Stimulated activated memory B cell treated with anti-CD40 and anti-IgM and Interleukin-4, amounts not matched to agents 10 μg/mL and 1 μg/mL and 100 μg/mL, for 72 hours (primary cell): ENCODE measurements around the gene LHX6.

Experiments used
- ATAC-seq: fragments of 150-1000 bp; cut with Tn5 transposase; 2 replicates; pipeline ENCODE4 v1.10.0; 2021
- H3K27ac Mint-ChIP-seq: one replicate; pipeline ENCODE4 v1.8.0; 2022; ENCODE audit warnings: mild to moderate bottlenecking, mixed read lengths
- H3K27me3 Mint-ChIP-seq: one replicate; pipeline ENCODE4 v1.8.0; 2022; ENCODE audit warnings: mixed read lengths
- H3K36me3 Mint-ChIP-seq: one replicate; pipeline ENCODE4 v1.8.0; 2022; ENCODE audit warnings: mixed read lengths
- H3K4me1 Mint-ChIP-seq: one replicate; pipeline ENCODE4 v1.8.0; 2022; ENCODE audit warnings: mixed read lengths
- H3K4me3 Mint-ChIP-seq: one replicate; pipeline ENCODE4 v1.8.0; 2022; ENCODE audit warnings: mild to moderate bottlenecking, moderate library complexity, mixed read lengths
- H3K9me3 Mint-ChIP-seq: one replicate; pipeline ENCODE4 v1.8.0; 2022; ENCODE audit warnings: mixed read lengths

Gene LHX6

DNA sequence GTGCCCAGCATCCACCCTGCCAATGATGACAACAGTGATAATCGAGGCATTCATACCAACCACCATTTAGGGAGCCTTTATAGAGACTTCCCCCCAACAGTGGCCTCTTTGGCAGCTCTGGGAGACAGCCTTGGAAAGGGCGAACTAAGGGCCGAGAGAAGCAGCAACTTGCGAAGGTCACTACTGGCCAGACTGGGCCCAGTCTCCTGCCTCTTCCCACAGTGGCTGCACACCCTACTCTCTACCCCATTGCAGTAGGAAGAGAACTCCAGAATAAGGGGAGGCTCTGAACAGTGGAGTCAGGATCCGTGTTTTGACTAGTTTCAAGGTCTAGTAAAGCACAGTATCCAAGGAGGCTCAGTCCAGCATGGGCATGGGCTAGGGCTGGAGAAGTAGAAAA is 5.3 kb downstream of the LHX6 start:
- no peak overlapping the region for H3K27ac Mint-ChIP-seq
- H3K36me3 Mint-ChIP-seq: no peaks in the 10 kb centered on the region
- H3K4me1 Mint-ChIP-seq: peaks cover 28% of the 10 kb centered on the region
- H3K9me3 Mint-ChIP-seq: no peaks in the 10 kb centered on the region
- ATAC-seq: no peak
- peaks cover 82% of the 10 kb centered on the region for H3K27me3 Mint-ChIP-seq
- H3K4me3 Mint-ChIP-seq: no peak overlapping the region

DNA sequence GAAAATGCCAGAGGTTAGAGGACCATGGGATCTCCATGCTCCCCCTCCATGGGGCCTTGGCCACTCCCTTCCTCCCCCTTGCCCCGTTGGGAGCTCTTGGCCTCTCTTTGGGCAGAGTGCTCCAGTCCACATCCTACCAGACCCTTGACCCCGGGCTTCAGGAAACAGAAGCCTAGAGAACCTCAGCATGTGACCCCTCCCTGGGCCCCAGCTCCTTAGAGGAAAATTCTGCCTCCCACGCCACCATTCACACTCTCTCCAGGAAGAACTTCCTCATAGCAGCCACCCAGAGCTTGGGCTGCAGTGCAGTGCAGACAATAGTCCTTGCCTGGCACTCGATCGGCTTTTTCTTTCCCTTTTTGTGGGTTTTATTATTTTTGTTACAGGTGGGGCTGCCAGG is 6.0 kb downstream of the LHX6 start:
- Mint-ChIP-seq H3K4me3 (no peak overlapping the region), H3K36me3 (no peaks in the 10 kb centered on the region), H3K4me1 (peaks cover 35% of the 10 kb centered on the region), H3K27ac (no peak overlapping the region), H3K9me3 (no peaks in the 10 kb centered on the region), H3K27me3 (peaks cover 88% of the 10 kb centered on the region)
- no peak for ATAC-seq

DNA sequence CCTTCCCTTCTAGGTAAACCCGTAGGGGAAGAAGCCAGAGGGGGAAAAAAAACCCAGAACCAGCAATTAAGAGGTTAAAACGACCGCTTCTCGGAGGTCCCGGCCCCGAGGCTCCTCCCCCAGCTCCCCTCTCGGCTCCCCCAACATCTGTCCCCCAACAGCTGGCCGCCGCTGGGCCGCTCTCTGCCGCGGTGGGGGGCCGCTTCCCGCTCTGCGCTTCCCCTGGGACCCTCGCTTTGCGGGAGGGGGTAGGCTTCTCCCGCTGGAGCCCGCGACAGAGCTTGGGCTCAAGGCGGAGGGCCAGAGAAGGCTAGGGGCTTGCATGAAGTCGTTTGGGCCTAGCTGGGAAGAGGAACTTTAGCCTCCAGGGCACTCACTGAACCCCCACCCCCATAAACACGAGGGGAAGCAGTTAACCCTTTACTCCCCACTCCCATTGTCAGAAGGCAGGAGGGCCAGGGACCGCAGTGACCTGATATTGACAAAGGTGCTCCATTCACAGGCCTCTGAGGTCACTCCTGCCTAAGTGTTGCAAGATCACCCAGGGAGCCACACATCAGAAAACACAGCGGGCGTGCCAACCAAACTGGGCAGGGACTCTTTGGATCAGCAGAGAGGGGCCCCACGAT is 7.5 kb downstream of the LHX6 start:
- Mint-ChIP-seq H3K36me3 (no peaks in the 10 kb centered on the region), H3K4me1 (peaks cover 36% of the 10 kb centered on the region), H3K27me3 (peaks cover 93% of the 10 kb centered on the region), H3K9me3 (no peaks in the 10 kb centered on the region), H3K27ac (no peak overlapping the region), H3K4me3 (no peak overlapping the region)
- ATAC-seq: no peak

DNA sequence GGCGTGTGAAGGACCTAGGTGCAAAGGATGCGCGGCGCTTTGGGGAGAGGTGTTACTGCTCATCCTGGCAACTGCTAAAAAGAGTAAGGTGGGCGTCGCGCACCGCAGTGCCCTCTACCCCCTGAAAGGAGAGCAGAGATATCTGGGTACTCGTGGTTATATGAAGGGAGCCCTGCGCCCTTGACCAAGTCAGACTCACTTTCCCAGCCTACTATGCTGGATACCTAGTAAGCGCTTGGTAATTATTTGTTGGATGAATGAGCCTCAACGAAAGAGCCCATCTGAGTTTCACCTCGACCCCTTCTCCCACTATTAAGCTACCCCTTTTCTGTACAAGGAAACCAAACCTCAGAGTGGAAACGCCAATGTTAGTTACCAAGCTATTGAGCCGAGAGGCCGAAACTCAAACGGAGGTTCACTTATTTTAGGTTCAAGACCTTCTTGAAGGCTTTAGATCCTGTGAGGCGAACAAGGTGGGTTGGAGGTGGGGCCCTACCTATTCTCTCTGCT is 8.0 kb downstream of the LHX6 start:
- Mint-ChIP-seq H3K4me1 (peaks cover 36% of the 10 kb centered on the region), H3K27ac (no peak overlapping the region), H3K9me3 (no peaks in the 10 kb centered on the region), H3K27me3 (peaks cover 93% of the 10 kb centered on the region), H3K4me3 (no peak overlapping the region), H3K36me3 (no peaks in the 10 kb centered on the region)
- no peak for ATAC-seq

DNA sequence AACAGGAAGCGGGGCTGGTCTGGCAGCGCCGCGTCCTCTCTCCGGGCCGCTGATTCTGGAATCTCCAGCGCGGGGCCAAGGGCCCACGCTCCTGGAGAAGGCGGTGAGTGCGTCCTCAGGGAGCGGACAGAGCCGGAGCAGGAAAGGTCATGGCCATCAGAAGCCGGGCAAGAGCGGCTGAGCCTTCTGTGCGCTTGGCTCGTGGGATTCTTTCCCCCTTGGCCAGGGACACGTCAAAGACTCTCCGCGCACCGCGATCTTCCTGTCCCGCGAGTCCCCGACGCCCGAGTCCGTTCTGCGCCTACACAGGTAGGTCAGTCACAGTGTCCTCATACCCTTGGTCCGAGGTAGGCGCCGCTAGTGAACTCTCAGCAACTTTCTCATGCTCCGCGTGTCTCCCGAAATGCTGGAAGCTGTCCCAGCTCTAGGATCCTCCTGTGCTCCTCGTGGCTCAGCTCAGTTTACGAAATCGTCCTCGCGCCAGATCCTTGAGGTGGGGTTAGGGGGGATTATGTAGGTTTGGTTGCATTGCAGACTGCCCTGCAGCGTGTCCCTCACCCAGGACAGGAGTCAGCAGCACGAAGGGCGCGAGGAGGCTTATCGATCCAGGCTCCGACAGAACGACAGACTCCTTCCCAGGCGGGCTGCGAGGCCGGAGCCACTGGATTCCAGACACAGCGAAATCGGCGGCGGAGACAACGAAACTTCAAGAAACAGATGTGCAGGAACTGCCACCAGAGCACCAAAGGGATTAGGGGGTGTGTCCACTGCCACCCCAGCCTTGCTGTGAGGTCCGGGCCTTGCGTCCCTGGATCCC is 8.7 kb downstream of the LHX6 start:
- Mint-ChIP-seq H3K9me3 (no peaks in the 10 kb centered on the region), H3K4me3 (peak overlapping the region; percentile 10), H3K27ac (no peak overlapping the region), H3K36me3 (no peaks in the 10 kb centered on the region), H3K4me1 (peaks cover 36% of the 10 kb centered on the region), H3K27me3 (peaks cover 93% of the 10 kb centered on the region)
- ATAC-seq: no peak

GRCh38 chr9:122218935-122219855 is 9.6 kb downstream of the LHX6 start:
- Mint-ChIP-seq H3K27ac (no peak overlapping the region), H3K4me1 (peaks cover 36% of the 10 kb centered on the region), H3K36me3 (no peaks in the 10 kb centered on the region), H3K9me3 (no peaks in the 10 kb centered on the region), H3K4me3 (peak overlapping the region; percentile 61), H3K27me3 (peaks cover 93% of the 10 kb centered on the region)
- ATAC-seq: peak; percentile 21

- ATAC-seq: peak; percentile 10
- no peaks in the 10 kb centered on the region for H3K9me3 Mint-ChIP-seq
Observed at GRCh38 chr9:122218071-122218934, 10.5 kb downstream of the LHX6 start.

GRCh38 chr9:122217640-122218039 is 11.1 kb downstream of the LHX6 start:
- ATAC-seq: no peak
- Mint-ChIP-seq H3K27ac (no peak overlapping the region), H3K36me3 (no peaks in the 10 kb centered on the region), H3K9me3 (no peaks in the 10 kb centered on the region), H3K4me3 (no peak overlapping the region), H3K27me3 (peaks cover 92% of the 10 kb centered on the region), H3K4me1 (peaks cover 35% of the 10 kb centered on the region)

More at GRCh38 chr9:122218071-122218934, 10.5 kb downstream of the LHX6 start:
- H3K4me3 Mint-ChIP-seq: no peak overlapping the region
- no peak overlapping the region for H3K27ac Mint-ChIP-seq
- H3K36me3 Mint-ChIP-seq: no peaks in the 10 kb centered on the region
- H3K4me1 Mint-ChIP-seq: peaks cover 39% of the 10 kb centered on the region
- peaks cover 92% of the 10 kb centered on the region for H3K27me3 Mint-ChIP-seq

- H3K4me1 Mint-ChIP-seq: peaks cover 34% of the 10 kb centered on the region
- no peak overlapping the region for H3K27ac Mint-ChIP-seq
- peaks cover 90% of the 10 kb centered on the region for H3K27me3 Mint-ChIP-seq
- no peak for ATAC-seq
- H3K9me3 Mint-ChIP-seq: no peaks in the 10 kb centered on the region
- no peak overlapping the region for H3K4me3 Mint-ChIP-seq
- no peaks in the 10 kb centered on the region for H3K36me3 Mint-ChIP-seq
Observed at GRCh38 chr9:122216798-122217418, 11.8 kb downstream of the LHX6 start.

- peaks cover 34% of the 10 kb centered on the region for H3K4me1 Mint-ChIP-seq
- no peak overlapping the region for H3K4me3 Mint-ChIP-seq
- no peaks in the 10 kb centered on the region for H3K36me3 Mint-ChIP-seq
- no peaks in the 10 kb centered on the region for H3K9me3 Mint-ChIP-seq
- no peak for ATAC-seq
- H3K27ac Mint-ChIP-seq: no peak overlapping the region
- H3K27me3 Mint-ChIP-seq: peaks cover 83% of the 10 kb centered on the region
Observed at GRCh38 chr9:122216138-122216797, 12.5 kb downstream of the LHX6 start.

GRCh38 chr9:122215663-122216062 is 13.1 kb downstream of the LHX6 start:
- no peaks in the 10 kb centered on the region for H3K36me3 Mint-ChIP-seq
- no peaks in the 10 kb centered on the region for H3K9me3 Mint-ChIP-seq
- no peak overlapping the region for H3K4me3 Mint-ChIP-seq
- no peak for ATAC-seq
- H3K27ac Mint-ChIP-seq: no peak overlapping the region
- H3K27me3 Mint-ChIP-seq: peaks cover 83% of the 10 kb centered on the region
- H3K4me1 Mint-ChIP-seq: peaks cover 34% of the 10 kb centered on the region

DNA sequence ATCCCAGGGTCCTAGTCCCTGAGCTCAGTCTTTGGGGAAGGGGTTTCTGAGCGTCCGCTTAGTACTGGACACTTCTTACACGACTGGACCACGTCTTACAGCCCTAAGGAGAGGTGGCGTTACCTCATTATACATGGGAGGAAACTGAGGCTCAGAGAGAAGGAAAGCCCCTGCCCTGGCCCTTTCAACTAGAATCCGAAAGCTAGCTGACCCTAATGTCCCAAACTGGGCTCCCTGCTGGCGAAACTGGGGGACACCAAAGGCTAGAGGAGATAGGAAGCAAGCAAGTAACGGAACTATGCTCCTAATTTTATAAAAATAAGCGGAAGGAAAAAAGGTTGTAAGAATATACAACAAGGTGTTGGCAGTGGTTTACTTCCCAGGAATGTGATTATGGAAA is 14.2 kb downstream of the LHX6 start:
- Mint-ChIP-seq H3K4me3 (peak overlapping the region; percentile 66), H3K27ac (no peak overlapping the region), H3K4me1 (peaks cover 23% of the 10 kb centered on the region), H3K36me3 (no peaks in the 10 kb centered on the region), H3K27me3 (peaks cover 82% of the 10 kb centered on the region), H3K9me3 (no peaks in the 10 kb centered on the region)
- no peak for ATAC-seq

DNA sequence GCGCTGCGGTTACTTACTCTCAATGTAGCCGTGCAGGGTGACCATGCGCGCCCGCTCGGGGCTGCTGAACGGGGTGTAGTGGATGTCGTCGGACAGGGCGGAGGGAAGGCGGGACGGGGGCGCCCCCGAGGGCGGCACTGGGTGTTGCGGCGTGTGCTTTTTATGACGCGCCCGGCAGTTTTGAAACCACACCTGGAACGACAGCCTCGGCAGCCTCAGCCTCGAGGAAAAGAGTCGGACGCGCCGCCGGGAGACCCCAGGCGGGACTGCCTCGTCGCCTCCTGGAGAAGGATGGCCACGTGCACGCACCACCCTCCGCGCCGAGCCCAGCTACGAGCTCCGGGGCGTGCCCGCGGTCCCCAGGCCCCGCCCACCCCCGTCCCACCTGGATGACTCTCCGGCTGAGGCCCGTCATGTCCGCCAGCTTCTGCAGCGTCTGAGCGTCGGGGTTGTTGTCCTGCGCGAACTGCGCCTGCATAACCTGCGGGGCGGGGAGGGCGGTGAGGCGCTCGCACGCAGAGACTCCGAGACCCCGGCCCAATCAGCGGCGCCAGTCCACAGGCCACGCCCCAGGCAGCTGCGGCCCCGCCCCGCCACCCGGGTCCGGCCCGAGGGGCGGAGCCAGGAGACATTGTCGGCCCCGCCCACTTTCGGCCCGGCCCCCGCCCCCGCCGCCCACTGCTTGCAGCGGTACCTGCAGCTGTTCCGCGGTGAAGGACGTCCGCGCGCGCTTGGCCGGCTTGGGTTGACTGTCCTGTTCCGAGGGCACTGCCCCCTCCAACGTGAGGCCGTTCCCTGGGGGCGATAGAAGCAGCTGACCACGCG is 15.0 kb downstream of the LHX6 start:
- ATAC-seq: peak; percentile 68
- Mint-ChIP-seq H3K27me3 (peaks cover 75% of the 10 kb centered on the region), H3K9me3 (no peaks in the 10 kb centered on the region), H3K36me3 (no peaks in the 10 kb centered on the region), H3K4me1 (peaks cover 16% of the 10 kb centered on the region), H3K4me3 (peak overlapping the region; percentile 66), H3K27ac (no peak overlapping the region)
